Immature natural killer cell (primary cell): Measurements from ENCODE around the gene SEMA3G. TPM values are rescaled to one million over a fixed set of nuclear protein-coding genes. Genes with fewer than 3 reads are reported as not detected.

Experiments
- DNase-seq, 3 donors: peaks; one replicate each; pipeline ENCODE4 v3.0.0; 2022; ENCODE audit warnings: mixed read lengths in 1 of 3
- H3K27ac Mint-ChIP-seq, 6 donors: one replicate each; pipeline ENCODE4 v1.8.0; 2020; ENCODE audit warnings: mixed read lengths in 6 of 6, mild to moderate bottlenecking in 5 of 6, inconsistent platforms in 4 of 6, moderate library complexity in 3 of 6
- H3K27me3 Mint-ChIP-seq, 3 donors: one replicate each; pipeline ENCODE4 v1.8.0; 2020 to 2021; ENCODE audit warnings: low read depth in 3 of 3, mild to moderate bottlenecking in 3 of 3, mixed read lengths in 3 of 3, moderate library complexity in 3 of 3, inconsistent platforms in 1 of 3
- H3K36me3 Mint-ChIP-seq, 3 donors: one replicate each; pipeline ENCODE4 v1.8.0; 2020; ENCODE audit warnings: mixed read lengths in 3 of 3, inconsistent platforms in 2 of 3, mild to moderate bottlenecking in 2 of 3
- H3K4me1 Mint-ChIP-seq, 2 donors: one replicate each; pipeline ENCODE4 v1.8.0; 2020; ENCODE audit warnings: inconsistent platforms in 2 of 2, mild to moderate bottlenecking in 2 of 2, mixed read lengths in 2 of 2, moderate library complexity in 1 of 2
- H3K4me3 Mint-ChIP-seq, 5 donors: one replicate each; pipeline ENCODE4 v1.8.0; 2020; ENCODE audit warnings: mild to moderate bottlenecking in 5 of 5, mixed read lengths in 5 of 5, inconsistent platforms in 3 of 5, moderate library complexity in 3 of 5
- H3K9me3 Mint-ChIP-seq, 6 donors: one replicate each; pipeline ENCODE4 v1.8.0; 2020; ENCODE audit warnings: mild to moderate bottlenecking in 6 of 6, mixed read lengths in 6 of 6, inconsistent platforms in 4 of 6, moderate library complexity in 3 of 6
- polyA plus RNA-seq, 3 donors: library from polyadenylated mRNA; unstranded; fragments of 300-500 nt; fragmentation: Illumina TruSeq; gene quantifications; one replicate each; pipeline ENCODE4 v1.2.3, GENCODE V29; 2021

The SEMA3G gene
- polyA plus RNA-seq, 3 donors from 2014 or later = not detected

DNA sequence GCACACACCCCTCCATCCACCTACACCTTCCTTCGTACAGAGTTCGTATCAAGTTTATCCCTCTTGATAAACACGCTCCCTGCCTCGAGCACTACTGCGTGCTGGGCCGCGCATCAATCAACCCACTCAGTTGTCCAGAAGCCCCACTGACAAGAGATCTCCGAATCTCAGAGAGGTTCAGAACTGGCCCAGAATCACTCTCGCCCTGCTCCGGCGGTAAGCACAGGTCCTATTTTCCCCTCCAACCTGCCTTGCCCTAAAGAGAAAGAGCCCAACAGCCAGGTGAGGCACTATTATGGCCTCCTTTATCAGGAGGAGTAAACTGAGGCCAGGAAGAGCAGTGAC lies 10.0 kb upstream of the SEMA3G start:
- Mint-ChIP-seq H3K27ac (peak overlapping the region; percentile 91 to 97 (median 95)), H3K4me1 (peaks cover 52 to 54% of the 10 kb centered on the region in 2 donors), H3K4me3 (peak overlapping the region; percentile 90 to 93 (median 91)), H3K9me3 (peaks cover 0 to 2% (median 0%) of the 10 kb centered on the region in 6 donors), H3K27me3 (peaks cover 0 to 8% (median 1%) of the 10 kb centered on the region in 3 donors), H3K36me3 (peaks cover 0 to 11% (median 9%) of the 10 kb centered on the region in 3 donors)
- no peak for DNase-seq

DNA sequence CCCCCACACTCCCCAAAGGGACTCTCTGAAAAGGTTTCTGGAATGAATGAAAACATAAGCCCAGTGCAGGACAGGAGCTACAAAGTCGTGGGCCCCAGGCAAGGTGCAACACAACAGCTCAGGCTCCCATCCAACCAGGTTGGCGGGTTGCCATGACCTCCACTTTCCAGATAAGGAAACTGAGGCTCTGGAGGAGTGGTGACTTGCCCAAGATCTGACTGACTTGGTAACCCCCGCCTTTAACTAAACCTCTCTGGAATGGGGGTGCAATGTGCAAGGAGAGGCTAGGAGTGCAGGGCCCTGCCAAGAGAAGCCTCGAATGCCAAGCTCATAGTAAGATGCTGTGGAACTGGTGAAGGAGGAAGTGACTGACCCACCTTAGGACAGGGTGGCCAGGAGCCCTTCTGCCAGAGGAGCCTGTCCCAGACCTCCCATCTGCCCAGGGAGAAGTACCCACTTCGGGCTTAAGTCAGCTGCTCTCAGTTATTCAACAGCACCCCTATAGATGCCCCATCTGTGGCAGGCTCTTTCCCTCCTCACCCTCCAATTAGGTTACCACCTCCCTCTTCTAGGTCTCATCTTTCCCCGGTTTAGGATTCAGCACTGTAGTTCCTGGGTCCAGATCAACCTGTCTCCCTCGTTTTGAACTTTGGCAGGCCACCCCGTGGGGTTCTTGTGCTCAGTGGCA lies 9.5 kb upstream of the SEMA3G start:
- peaks cover 50 to 52% of the 10 kb centered on the region in 2 donors for H3K4me1 Mint-ChIP-seq
- DNase-seq = no peak
- H3K9me3 Mint-ChIP-seq = peaks cover 0 to 2% (median 0%) of the 10 kb centered on the region in 6 donors
- peak overlapping the region; percentile 91 to 97 (median 95) for H3K27ac Mint-ChIP-seq
- peak overlapping the region; percentile 90 to 93 (median 91) for H3K4me3 Mint-ChIP-seq
- peaks cover 0 to 5% (median 1%) of the 10 kb centered on the region in 3 donors for H3K27me3 Mint-ChIP-seq
- peaks cover 0 to 9% (median 8%) of the 10 kb centered on the region in 3 donors for H3K36me3 Mint-ChIP-seq

DNA sequence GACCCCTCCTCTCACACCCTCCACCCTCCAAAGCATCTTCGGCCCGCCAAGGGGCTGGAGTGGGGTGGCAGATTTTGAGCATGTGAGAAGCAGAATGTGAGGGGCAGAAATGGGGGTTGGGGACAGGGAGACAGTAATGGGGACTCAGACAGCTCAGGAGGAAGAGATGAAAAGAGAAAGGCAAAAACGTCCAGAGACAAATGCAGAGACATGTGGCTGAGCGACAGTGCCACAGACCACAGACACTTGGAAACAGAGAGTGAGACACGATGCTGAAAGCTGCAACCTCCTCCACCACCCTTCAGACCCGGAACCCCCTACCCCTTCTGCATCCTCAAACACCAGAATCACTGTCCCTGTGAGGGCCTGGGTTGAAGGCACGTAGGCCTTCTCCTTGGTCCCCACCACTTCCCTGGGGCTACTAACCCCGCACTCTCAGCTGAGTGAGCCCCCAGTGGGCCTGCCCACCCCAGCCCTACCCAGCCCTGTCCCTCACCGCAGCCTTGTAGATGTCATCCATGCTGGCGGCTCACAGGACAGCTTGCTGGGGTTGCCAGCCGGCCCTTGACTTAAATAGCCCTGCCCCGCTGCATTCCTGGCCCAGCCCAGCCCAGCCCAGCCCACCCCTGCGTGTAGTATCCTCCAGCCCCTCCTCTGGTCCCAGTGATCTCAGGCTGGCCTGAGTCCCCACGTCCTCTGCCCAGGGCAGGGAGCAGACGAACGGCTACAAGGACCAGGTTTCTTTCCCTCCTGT lies 8.8 kb upstream of the SEMA3G start, which contains the start of gene TNNC1:
Gene TNNC1, minus strand, starts transcription at position 546 of the 754 bp plus-strand sequence. Its CDS starts 26 bp downstream, at position 520.
- peak within 1 kb of the TSS; percentile 90 to 93 (median 91) for H3K4me3 Mint-ChIP-seq
- peaks cover 0 to 2% (median 0%) of the 10 kb centered on the region in 6 donors for H3K9me3 Mint-ChIP-seq
- DNase-seq = no peak
- peaks cover 0 to 4% (median 1%) of the 10 kb centered on the region in 3 donors for H3K27me3 Mint-ChIP-seq
- peaks cover 42 to 45% of the 10 kb centered on the region in 2 donors for H3K4me1 Mint-ChIP-seq
- H3K36me3 Mint-ChIP-seq = peaks cover 0 to 5% (median 4%) of the 10 kb centered on the region in 3 donors
- peak within 1 kb of the TSS; percentile 91 to 97 (median 95) for H3K27ac Mint-ChIP-seq

DNA sequence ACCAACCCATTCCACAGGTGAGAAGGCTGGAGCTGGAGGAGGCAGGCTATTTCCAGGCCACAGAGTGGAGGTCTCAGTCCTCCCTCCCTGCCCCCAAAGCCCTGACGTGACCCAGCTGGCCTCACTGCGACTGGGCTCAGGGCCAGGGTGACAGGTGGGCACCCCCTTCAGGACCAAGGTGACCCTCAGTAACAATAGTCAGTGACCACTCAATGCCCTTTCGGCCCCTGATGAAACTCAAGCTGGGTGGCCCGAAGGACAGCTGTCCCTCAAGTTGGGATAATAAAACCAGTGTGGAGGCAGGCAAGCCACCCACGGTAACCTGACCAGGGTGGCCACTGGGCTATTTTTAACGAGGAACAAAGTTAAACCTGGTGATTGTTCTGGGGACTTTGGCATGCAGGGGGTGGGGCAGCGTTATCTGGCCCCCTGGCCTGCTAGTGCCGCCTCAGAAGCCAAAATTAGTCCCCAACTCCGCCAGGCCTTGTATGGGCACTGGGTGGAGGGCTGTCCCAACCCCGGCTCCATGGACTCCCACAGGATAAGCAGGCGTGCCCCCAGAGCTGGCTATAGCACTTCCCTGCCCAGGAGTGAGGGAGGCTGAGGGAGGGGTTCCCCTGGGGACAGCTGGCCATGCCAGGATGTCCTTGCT lies 7.8 kb upstream of the SEMA3G start:
- H3K9me3 Mint-ChIP-seq = peaks cover 0 to 2% (median 0%) of the 10 kb centered on the region in 6 donors
- DNase-seq = no peak
- peaks cover 33 to 35% of the 10 kb centered on the region in 2 donors for H3K4me1 Mint-ChIP-seq
- peaks cover 0 to 4% (median 3%) of the 10 kb centered on the region in 3 donors for H3K27me3 Mint-ChIP-seq
- no peak overlapping the region for H3K4me3 Mint-ChIP-seq
- H3K27ac Mint-ChIP-seq = no peak overlapping the region
- no peaks in the 10 kb centered on the region for H3K36me3 Mint-ChIP-seq

DNA sequence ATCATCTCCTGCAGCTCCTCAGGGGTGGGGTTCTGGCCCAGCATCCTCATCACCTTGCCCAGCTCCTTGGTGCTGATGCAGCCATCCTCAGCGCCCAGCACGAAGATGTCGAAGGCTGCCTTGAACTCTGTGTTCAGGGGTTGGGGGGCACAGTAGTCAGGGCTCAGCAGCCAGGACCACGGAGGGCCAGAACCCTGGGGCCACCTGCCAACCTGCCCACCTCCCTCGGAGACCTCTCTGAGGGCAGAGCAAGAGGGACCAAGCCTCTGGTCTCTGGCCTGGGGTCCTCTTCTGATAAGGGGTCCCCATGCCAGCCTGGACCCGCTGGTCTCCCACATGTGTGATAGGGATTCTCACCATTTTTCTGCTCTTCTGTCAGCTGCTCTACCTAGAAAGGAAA lies 7.2 kb upstream of the SEMA3G start:
- DNase-seq = no peak
- Mint-ChIP-seq H3K27ac (peak overlapping the region in 1 of 6 donors; percentile 50), H3K27me3 (peaks cover 0 to 4% (median 3%) of the 10 kb centered on the region in 3 donors), H3K36me3 (no peaks in the 10 kb centered on the region), H3K9me3 (peaks cover 0 to 2% (median 0%) of the 10 kb centered on the region in 6 donors), H3K4me3 (no peak overlapping the region), H3K4me1 (peaks cover 28 to 30% of the 10 kb centered on the region in 2 donors)

DNA sequence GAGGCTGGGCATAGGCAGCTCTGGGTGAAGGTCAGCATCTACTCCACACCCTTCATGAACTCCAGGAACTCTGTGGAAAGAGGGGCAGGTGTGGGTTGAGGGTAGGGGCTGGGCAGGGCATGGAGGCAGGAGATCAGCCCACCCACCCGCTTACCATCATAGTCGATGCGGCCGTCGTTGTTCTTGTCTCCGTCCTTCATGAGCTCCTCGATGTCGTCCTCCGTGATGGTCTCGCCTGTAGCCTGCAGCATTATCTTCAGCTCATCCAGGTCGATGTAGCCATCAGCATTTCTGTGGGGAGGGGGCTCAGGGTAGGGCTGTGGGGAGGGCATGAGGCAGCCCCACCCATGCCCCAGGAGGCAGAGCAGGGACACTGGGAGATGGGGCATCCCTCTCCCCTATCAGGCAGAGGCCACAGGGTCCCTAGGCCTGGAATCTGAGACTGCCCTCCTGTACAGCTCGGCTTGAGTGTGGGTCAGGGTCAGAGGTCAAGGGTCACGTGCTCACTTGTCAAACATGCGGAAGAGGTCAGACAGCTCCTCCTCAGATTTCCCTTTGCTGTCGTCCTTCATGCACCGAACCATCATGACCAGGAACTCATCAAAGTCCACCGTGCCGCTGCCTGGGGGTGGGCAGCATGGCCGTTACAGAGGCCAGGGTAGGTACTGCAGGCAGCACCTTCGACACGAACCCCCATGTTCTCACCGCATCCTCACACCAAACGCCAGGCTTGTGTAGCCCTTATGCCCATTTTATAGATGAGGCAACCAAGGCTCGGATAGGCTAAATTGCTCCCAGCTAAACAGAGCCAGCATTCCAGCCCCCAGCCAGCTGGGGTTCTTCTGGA lies 6.6 kb upstream of the SEMA3G start:
- Mint-ChIP-seq H3K27me3 (peaks cover 0 to 4% (median 1%) of the 10 kb centered on the region in 3 donors), H3K27ac (no peak overlapping the region), H3K36me3 (no peaks in the 10 kb centered on the region), H3K9me3 (peaks cover 0 to 2% (median 0%) of the 10 kb centered on the region in 6 donors), H3K4me1 (peaks cover 24 to 28% of the 10 kb centered on the region in 2 donors), H3K4me3 (no peak overlapping the region)
- no peak for DNase-seq

DNA sequence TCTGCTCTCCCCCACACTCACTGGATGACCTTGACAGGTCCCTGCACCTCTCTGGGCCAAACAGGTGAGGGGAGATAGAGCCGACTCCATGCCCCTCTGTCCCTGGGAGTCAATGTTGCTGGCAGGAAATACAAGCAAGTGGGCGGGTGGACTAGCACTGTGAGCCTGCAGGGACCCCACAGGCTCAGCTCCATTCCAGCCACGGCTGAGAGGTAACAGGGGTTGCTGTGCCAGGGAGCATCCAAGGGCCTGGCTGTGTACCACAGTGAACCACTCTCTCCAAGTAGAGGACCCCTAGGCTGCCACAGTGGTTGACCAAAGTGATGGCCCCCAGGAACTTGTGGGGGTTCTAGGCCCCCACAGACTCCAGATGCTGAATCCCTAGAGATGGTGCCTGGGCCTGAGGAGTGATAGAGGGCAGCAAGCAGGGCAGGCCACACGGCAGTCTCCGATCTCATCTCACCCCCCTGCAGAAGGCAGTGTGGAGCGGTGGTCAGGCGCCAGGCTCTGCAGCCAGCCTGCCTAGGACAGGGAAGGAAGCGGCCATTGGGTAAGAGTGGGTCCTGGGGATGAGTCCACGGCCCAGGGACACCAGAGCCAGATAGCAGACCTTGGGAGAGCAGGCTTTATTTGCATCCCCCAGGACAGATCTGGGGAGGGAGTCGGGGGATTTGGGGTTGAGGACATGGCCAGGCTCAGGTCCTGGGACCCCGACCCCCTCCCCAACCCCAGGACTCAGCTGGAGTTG lies 5.8 kb upstream of the SEMA3G start:
- H3K27me3 Mint-ChIP-seq = peaks cover 0 to 6% (median 1%) of the 10 kb centered on the region in 3 donors
- no peak overlapping the region for H3K4me3 Mint-ChIP-seq
- H3K9me3 Mint-ChIP-seq = no peaks in the 10 kb centered on the region
- H3K27ac Mint-ChIP-seq = no peak overlapping the region
- peaks cover 17 to 21% of the 10 kb centered on the region in 2 donors for H3K4me1 Mint-ChIP-seq
- no peak for DNase-seq
- no peaks in the 10 kb centered on the region for H3K36me3 Mint-ChIP-seq

DNA sequence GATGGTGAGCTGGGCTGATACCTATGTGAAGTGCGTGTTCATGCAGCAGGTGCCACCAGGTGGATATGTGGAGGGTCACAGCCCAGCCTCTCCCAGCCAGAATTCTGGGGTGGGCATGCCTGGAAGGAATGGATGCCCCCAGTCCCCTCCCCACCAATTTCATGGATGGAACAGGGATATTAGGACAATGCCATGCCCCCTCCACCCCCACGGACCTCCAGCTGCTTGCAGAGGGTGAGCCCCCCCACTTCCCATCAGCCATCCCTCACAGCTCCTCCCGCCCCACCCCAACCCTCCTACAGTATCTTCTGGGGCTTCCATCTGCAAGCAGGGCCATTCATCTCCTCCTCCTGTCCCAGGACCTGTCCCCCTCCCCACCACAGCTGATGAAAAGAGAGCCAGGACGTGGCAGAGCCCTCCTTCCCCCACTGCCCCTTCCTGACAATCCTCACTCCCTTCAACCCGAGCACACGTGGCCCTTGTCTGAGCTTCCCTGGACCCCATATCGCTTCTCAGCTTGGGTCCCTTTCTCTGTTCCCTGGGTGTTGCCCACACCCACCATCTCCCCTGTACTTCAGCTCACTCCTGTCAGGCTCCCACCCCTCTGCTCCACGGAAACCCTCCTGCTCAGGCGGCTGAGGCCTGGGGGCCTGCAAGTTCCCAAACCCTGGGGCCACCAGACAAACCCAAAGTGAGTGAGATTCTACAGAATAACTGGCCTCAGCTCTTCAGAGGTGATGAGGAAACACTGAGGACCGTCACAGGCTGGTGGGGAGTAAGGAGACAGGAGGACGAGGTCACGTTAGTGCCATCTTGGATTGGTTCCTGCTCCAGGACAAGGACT lies 2.8 kb upstream of the SEMA3G start:
- H3K27ac Mint-ChIP-seq = no peak overlapping the region
- DNase-seq = no peak
- H3K9me3 Mint-ChIP-seq = no peaks in the 10 kb centered on the region
- H3K36me3 Mint-ChIP-seq = no peaks in the 10 kb centered on the region
- H3K4me3 Mint-ChIP-seq = no peak overlapping the region
- H3K4me1 Mint-ChIP-seq = peaks cover 6 to 8% of the 10 kb centered on the region in 2 donors
- H3K27me3 Mint-ChIP-seq = peaks cover 0 to 2% (median 1%) of the 10 kb centered on the region in 3 donors

DNA sequence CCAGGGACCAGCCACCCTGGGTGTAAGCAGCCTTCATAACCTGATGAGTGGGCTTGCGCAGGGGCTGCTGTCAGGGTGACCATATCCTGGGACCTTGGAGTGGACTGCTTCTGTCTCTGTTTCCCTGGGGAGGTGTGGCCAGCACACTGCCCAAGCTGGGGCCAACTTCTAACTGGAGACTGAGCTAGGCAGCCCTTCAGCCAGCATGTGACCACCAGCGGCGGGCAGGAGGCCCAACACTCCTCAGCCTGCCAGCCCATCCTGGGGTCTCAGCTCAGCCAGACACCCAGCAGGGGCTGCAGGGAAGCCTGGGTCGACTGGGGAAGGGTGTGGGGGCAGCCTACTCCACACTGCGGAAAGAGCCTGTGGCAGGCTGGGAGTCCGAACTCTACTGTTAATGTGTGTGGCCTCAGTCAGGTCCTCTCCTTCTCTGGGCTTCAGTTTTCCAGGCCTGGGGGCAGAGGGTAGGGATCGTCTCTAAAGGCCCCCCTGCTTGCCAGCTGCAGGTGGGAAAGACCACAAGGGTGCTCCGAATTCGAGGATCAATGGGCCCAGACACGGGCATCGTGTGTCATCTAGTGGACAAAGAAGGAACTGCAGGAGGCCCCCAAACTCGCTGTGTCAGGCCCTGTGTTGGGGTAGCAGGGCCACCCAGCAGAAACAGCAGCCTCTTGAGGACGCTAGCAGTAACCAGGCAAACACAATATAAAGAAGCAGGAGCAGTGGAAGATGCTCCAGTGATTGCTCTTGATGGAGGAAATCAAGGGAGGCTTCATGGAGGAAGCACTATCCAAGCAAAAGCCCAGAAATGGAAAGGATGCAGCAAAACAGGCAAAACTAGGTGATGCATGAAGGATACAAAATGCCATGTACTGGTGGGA lies 2.0 kb upstream of the SEMA3G start:
- no peaks in the 10 kb centered on the region for H3K36me3 Mint-ChIP-seq
- H3K27me3 Mint-ChIP-seq = peaks cover 0 to 1% (median 1%) of the 10 kb centered on the region in 3 donors
- H3K4me1 Mint-ChIP-seq = peaks cover 6 to 8% of the 10 kb centered on the region in 2 donors
- DNase-seq = peak; percentile 62 to 68 (median 67)
- H3K9me3 Mint-ChIP-seq = no peaks in the 10 kb centered on the region
- H3K27ac Mint-ChIP-seq = peak overlapping the region in 2 of 6 donors; percentile 26 to 50
- no peak overlapping the region for H3K4me3 Mint-ChIP-seq

DNA sequence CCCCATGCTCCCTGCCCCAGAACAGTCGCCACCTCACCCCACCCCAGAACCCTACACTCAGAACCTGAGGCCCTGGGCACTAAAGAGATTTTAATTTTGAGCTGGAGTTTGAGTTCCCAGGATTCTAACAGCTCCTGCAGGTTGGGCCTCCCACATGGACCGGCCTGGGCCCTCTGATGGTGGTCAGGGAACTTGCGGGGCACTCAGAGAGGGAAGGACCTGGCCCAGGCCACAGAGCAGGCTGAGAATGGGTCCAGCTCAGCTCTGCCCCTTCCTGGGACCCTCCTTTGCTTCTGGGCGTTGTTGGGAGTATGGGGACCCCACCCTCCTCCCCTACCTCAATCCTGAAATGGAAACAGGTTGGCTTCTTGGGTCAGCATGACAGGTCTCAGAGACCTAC lies 1.1 kb upstream of the SEMA3G start:
- DNase-seq = no peak
- Mint-ChIP-seq H3K9me3 (no peaks in the 10 kb centered on the region), H3K27me3 (peaks cover 0 to 1% (median 1%) of the 10 kb centered on the region in 3 donors), H3K36me3 (no peaks in the 10 kb centered on the region), H3K27ac (no peak overlapping the region), H3K4me3 (no peak overlapping the region), H3K4me1 (peaks cover 6 to 8% of the 10 kb centered on the region in 2 donors)
